ENCODE results near the gene ITGA6.

ITGA6 gene

GRCh38 chr2:172440795-172441194, 13.4 kb downstream of the ITGA6 start:
- DNase-seq (ENCODE audit: low spot score) = no peak

GRCh38 chr2:172442072-172442895, 14.9 kb downstream of the ITGA6 start:
- DNase-seq (ENCODE audit: low spot score) = peak; percentile 93

- no peak for DNase-seq (ENCODE audit: low spot score)
Measured at GRCh38 chr2:172445851-172446250, 18.5 kb downstream of the ITGA6 start.

GRCh38 chr2:172446474-172447063, 19.2 kb downstream of the ITGA6 start:
- no peak for DNase-seq (ENCODE audit: low spot score)

- DNase-seq (ENCODE audit: low spot score) = no peak
Measured at GRCh38 chr2:172447811-172448493, 20.6 kb downstream of the ITGA6 start.

GRCh38 chr2:172448544-172449267, 21.3 kb downstream of the ITGA6 start:
- DNase-seq (ENCODE audit: low spot score) = no peak

GRCh38 chr2:172449911-172450550, 22.6 kb downstream of the ITGA6 start:
- DNase-seq (ENCODE audit: low spot score) = no peak

- DNase-seq (ENCODE audit: low spot score) = no peak
Measured at GRCh38 chr2:172451923-172452322, 24.5 kb downstream of the ITGA6 start.

- no peak for DNase-seq (ENCODE audit: low spot score)
Measured at GRCh38 chr2:172452845-172453244, 25.5 kb downstream of the ITGA6 start.

- DNase-seq (ENCODE audit: low spot score) = no peak
Measured at GRCh38 chr2:172454404-172455120, 27.2 kb downstream of the ITGA6 start.

GRCh38 chr2:172455121-172455515, 27.7 kb downstream of the ITGA6 start:
- DNase-seq (ENCODE audit: low spot score) = no peak

- no peak for DNase-seq (ENCODE audit: low spot score)
Measured at GRCh38 chr2:172456002-172456401, 28.6 kb downstream of the ITGA6 start.

- DNase-seq (ENCODE audit: low spot score) = no peak
Measured at GRCh38 chr2:172457536-172457935, 30.1 kb downstream of the ITGA6 start.

GRCh38 chr2:172458561-172459124, 31.3 kb downstream of the ITGA6 start:
- DNase-seq (ENCODE audit: low spot score) = no peak

- DNase-seq (ENCODE audit: low spot score) = peak; percentile 64
Measured at GRCh38 chr2:172460780-172461201, 33.4 kb downstream of the ITGA6 start.

- DNase-seq (ENCODE audit: low spot score) = no peak
Measured at GRCh38 chr2:172461591-172462372, 34.4 kb downstream of the ITGA6 start.

- DNase-seq (ENCODE audit: low spot score) = no peak
Measured at GRCh38 chr2:172462373-172462848, 35.0 kb downstream of the ITGA6 start.

GRCh38 chr2:172462849-172463381, 35.5 kb downstream of the ITGA6 start:
- no peak for DNase-seq (ENCODE audit: low spot score)

GRCh38 chr2:172464400-172465129, 37.2 kb downstream of the ITGA6 start:
- DNase-seq (ENCODE audit: low spot score) = no peak
